Measurements from ENCODE around the gene SLC37A4.

DNA sequence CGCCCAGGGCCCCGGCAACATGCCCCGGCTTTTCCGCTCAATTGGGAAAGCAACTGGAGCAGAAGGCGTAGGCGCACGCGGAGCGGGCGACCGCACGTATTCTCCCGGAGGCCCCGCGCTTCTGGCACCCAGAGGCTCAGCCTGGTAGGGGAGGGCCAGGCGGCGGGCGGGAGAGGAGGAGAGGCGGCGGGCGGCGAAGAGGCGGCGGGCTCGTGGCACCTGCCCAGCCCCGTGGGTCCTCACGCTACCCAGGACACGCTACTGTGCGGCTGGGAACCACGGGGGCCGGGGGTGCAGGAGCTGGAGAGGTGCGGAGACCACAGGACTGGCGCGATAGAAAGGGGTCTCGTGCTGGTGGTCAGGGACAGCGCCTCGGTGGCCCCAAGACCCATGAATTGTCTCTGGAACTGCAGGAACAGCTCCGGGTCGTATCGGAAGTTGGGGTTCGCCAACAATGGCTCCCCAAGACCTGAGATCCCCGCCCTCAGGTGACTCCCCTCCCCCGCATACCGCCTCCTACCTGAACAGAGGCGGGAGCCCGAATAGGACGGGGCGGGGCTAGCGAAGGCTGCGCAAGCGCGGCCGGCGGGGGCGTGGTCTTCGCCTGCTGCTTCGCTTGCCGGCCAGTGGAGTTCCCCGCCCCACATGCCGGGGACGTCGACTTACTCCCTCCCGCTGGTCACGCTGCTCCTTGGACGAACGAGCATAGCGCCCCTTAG is at the start of gene SLC37A4:
- TF ChIP-seq, protein P1, sequence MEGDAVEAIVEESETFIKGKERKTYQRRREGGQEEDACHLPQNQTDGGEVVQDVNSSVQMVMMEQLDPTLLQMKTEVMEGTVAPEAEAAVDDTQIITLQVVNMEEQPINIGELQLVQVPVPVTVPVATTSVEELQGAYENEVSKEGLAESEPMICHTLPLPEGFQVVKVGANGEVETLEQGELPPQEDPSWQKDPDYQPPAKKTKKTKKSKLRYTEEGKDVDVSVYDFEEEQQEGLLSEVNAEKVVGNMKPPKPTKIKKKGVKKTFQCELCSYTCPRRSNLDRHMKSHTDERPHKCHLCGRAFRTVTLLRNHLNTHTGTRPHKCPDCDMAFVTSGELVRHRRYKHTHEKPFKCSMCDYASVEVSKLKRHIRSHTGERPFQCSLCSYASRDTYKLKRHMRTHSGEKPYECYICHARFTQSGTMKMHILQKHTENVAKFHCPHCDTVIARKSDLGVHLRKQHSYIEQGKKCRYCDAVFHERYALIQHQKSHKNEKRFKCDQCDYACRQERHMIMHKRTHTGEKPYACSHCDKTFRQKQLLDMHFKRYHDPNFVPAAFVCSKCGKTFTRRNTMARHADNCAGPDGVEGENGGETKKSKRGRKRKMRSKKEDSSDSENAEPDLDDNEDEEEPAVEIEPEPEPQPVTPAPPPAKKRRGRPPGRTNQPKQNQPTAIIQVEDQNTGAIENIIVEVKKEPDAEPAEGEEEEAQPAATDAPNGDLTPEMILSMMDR (IDR thresholded peaks at IDR 0.05; ENCODE audit: insufficient read depth, low read length, poor library complexity, severe bottlenecking), result peak; percentile 69
- TF ChIP-seq EZH2phosphoT487 (conservative IDR thresholded peaks at IDR 0.05; ENCODE audit: low read length), result no peak
